Transverse colon (tissue), 4 donors: ENCODE measurements around the gene RBM11. TPM values are rescaled to one million over a fixed set of nuclear protein-coding genes. Genes with fewer than 3 reads are reported as not detected.
"Not testable (repeated sequence)": the region's sequence is repeated elsewhere in the genome, so short reads cannot be mapped to it uniquely, and the experiment has no call there.

Source experiments
- DNase-seq: peaks from one replicate; pipeline ENCODE4 v3.0.0-alpha.2; 2019
- H3K27ac ChIP-seq, 4 donors: fragments of 200-600 bp; sonication (generic); 2 replicates each; pipeline ENCODE4 v1.5.1; 2016 to 2018; ENCODE audit warnings: inconsistent platforms in 4 of 4
- H3K27me3 ChIP-seq: fragments of 200-600 bp; sonication (generic); 2 replicates; pipeline ENCODE4 v1.5.1; 2017; ENCODE audit warnings: inconsistent platforms
- H3K36me3 ChIP-seq, 4 donors: fragments of 200-600 bp; sonication (generic); 2 replicates each; pipeline ENCODE4 v1.5.1; 2017 to 2019; ENCODE audit warnings: inconsistent platforms in 4 of 4
- H3K4me1 ChIP-seq, 4 donors: fragments of 200-600 bp; sonication (generic); 2 replicates each; pipeline ENCODE4 v1.5.1; 2017 to 2020; ENCODE audit warnings: inconsistent platforms in 4 of 4
- H3K4me3 ChIP-seq, 4 donors: fragments of 200-600 bp; sonication (generic); 1 replicate in 1 of 4; 2 replicates in 3 of 4; pipeline versions ENCODE4 v1.5.1 to v1.6.1; 2017 to 2019; ENCODE audit warnings: inconsistent platforms in 4 of 4
- H3K9me3 ChIP-seq, 2 donors: fragments of 200-600 bp; sonication (generic); 2 replicates each; pipeline ENCODE4 v1.5.1; 2017 to 2019; ENCODE audit warnings: inconsistent platforms in 2 of 2
- EP300 ChIP-seq: sonication (generic); formaldehyde crosslinking; IDR thresholded peaks from one replicate; pipeline ENCODE4 v1.6.1; 2017; ENCODE audit warnings: antibody characterized with exemption, low read depth
- POLR2A ChIP-seq: fragments of 450-650 bp; IDR thresholded peaks from one replicate; pipeline ENCODE4 v1.6.1; 2016; ENCODE audit warnings: antibody characterized with exemption, mild to moderate bottlenecking, moderate library complexity
- POLR2AphosphoS5 ChIP-seq, 3 donors: sonication (generic); formaldehyde crosslinking; IDR thresholded peaks; one replicate each; pipeline ENCODE4 v1.6.1; 2016; ENCODE audit warnings: antibody characterized with exemption in 3 of 3
- WGBS, 2 donors: methylation state at CpG; one replicate each; pipeline ENCODE4 v1.1.5; 2018; ENCODE audit warnings: low coverage in 1 of 2; 5-methylcytosine and 5-hydroxymethylcytosine counted together
- in situ Hi-C, 4 donors: fragments of 200-750 bp; cut with MboI; loops; one replicate each; pipeline versions ENCODE4 v1.15.0 to v1.15.1; 2017; ENCODE audit warnings: low sequenced_read_pairs in 3 of 4, low pct_ligation_motif_present in 1 of 4, low pct_unique_long_range_greater_than_20kb in 1 of 4
- intact Hi-C: fragments of 100-400 bp; cut with DNase I; formaldehyde crosslinking; loops from one replicate; pipeline ENCODE4 v1.15.1; 2023; ENCODE audit warnings: low total_unique reads
- total RNA-seq, 4 donors: library from RNA; depleted of rRNA; stranded (reverse); fragments of >200 nt; gene quantifications; one replicate each; pipeline ENCODE4 v1.1.0, GENCODE V29; 2016
- TF ChIP-seq, protein P1 (sequence below), 5 experiments: fragments of 200-600 bp in 3 of 5; fragments of 450-650 bp in 2 of 5; sonication (generic) in 3 of 5; IDR thresholded peaks; 1 replicate in 2 of 5; 2 replicates in 3 of 5; pipeline ENCODE4 v1.5.1; 2016 to 2017; ENCODE audit warnings: antibody characterized with exemption in 5 of 5, inconsistent platforms in 3 of 5, mild to moderate bottlenecking in 2 of 5, moderate library complexity in 1 of 5

The RBM11 gene, protein sequence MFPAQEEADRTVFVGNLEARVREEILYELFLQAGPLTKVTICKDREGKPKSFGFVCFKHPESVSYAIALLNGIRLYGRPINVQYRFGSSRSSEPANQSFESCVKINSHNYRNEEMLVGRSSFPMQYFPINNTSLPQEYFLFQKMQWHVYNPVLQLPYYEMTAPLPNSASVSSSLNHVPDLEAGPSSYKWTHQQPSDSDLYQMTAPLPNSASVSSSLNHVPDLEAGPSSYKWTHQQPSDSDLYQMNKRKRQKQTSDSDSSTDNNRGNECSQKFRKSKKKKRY
- 1 to 10 TPM in 2 of 4 donors, not detected in 2; 2.7 to 3.3 TPM for total RNA-seq

DNA sequence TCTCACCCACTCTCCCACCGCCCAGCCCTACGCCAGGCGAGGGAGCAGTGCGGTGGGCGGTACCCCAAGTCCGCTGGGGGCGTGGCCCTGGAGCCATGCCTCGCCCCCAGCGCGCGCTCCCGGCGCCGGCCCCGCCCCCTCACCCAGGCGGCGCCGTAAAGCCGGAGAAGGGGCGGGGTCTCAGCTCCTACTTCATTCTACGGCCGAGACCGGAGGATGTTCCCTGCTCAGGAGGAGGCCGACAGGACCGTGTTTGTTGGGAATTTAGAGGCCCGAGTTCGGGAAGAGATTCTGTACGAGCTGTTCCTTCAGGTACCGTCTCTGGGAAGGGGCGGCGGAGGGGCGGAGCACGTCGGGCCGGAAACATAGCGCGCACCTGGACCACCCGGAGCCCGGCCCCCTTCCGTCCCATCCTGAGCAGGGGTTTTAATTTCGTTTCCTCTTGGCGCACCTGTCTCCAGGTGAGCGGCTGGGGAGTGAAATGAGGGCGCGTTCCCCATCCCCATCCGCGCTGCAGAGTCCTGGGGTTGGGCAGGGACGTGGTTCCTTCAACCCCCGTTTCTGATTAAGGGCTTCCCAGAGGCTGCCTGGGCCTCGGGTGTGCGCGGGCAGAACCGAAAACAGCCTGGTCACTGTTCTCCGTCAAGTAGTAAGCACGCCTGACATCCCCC, at the start of gene RBM11:
Gene RBM11, plus strand, starts transcription at position 187 of the 671 bp plus-strand sequence. Its CDS starts 30 bp downstream, at position 217.
- TF ChIP-seq POLR2A (no peak), POLR2AphosphoS5 (IDR thresholded peaks at IDR 0.05) (peak in 2 of 3 donors; percentile 23 to 38)
- in situ Hi-C loops, result no loop called here
- Histone ChIP-seq H3K27me3 (peaks cover 20% of the 10 kb centered on the region), H3K9me3 (no peaks in the 10 kb centered on the region), H3K36me3 (no peaks in the 10 kb centered on the region), H3K4me3 (peak within 1 kb of the TSS; percentile 56 to 83 (median 67)), H3K4me1 (peaks cover 0 to 12% (median 0%) of the 10 kb centered on the region in 4 donors), H3K27ac (peak within 1 kb of the TSS in 2 of 4 donors; percentile 13 to 35)
- 2 to 3% methylated on average over 6 to 53 of the region's 55 CpGs for WGBS, 2 donors
- intact Hi-C loops, result no loop called here
- peak; percentile 84 for DNase-seq

DNA sequence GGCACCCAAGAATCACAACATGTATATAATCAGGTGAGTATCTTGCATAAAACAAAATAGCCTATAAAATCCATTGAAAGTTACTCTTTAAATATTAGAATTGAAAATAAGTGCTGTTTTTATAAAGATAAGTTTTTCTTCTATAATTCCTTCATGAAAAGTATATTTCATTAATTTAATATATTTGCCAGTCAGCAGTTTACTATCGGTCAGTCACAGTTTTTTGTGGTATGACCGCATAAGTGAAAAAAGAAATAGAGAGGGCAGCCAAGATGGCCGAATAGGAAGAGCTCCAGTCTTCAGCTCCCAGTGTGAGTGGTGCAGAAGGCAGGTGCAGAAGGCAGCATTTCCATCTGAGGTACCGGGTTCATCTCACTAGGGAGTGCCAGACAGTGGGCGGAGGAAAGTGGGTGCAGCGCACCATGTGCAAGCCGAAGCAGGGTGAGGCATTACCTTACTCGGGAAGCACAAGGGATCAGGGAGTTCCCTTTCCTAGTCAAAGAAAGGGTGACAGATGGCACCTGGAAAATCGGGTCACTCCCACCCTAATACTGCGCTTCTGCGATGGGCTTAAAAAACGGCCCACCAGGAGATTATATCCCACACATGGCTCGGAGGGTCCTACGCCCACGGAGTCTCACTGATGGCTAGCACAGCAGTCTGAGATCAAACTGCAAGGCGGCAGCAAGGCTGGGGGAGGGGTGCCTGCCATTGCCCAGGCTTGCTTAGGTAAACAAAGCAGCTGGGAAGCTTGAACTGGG, 49.3 kb upstream of the RBM11 start:
- not testable (repeated sequence) for H3K4me1 ChIP-seq
- 84 to 92% methylated on average over 4 to 16 of the region's 16 CpGs for WGBS, 2 donors

DNA sequence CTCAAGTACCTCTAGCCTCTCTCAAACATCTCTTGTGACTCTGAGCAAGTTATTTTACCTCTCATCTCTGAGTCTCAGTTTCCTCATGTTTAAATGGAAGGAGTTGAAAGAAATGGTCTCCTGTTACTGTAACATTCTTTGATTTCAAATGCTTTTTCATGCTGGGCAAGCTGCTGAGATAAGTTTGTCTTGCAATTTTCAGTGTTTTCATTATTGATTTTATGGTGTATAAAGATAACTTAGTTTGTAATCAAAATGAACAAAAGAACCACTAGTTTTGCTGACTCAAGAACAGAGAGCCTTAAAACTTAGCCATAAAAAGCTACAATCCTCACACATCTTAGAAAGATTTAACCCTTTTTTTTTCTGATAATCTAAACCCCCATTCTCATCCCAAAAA, 9.7 kb upstream of the RBM11 start:
- H3K36me3 ChIP-seq, result no peaks in the 10 kb centered on the region
- no peaks in the 10 kb centered on the region for H3K9me3 ChIP-seq
- H3K4me1 ChIP-seq, result no peaks in the 10 kb centered on the region
- H3K4me3 ChIP-seq, result no peak overlapping the region
- DNase-seq, result no peak
- TF ChIP-seq EP300 (no peak), POLR2AphosphoS5 (IDR thresholded peaks at IDR 0.05) (no peak), POLR2A (no peak)
- TF ChIP-seq, protein P1, sequence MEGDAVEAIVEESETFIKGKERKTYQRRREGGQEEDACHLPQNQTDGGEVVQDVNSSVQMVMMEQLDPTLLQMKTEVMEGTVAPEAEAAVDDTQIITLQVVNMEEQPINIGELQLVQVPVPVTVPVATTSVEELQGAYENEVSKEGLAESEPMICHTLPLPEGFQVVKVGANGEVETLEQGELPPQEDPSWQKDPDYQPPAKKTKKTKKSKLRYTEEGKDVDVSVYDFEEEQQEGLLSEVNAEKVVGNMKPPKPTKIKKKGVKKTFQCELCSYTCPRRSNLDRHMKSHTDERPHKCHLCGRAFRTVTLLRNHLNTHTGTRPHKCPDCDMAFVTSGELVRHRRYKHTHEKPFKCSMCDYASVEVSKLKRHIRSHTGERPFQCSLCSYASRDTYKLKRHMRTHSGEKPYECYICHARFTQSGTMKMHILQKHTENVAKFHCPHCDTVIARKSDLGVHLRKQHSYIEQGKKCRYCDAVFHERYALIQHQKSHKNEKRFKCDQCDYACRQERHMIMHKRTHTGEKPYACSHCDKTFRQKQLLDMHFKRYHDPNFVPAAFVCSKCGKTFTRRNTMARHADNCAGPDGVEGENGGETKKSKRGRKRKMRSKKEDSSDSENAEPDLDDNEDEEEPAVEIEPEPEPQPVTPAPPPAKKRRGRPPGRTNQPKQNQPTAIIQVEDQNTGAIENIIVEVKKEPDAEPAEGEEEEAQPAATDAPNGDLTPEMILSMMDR (IDR thresholded peaks at IDR 0.05), result no peak
- intact Hi-C loops (no loop called here), in situ Hi-C loops (no loop called here)
- no peaks in the 10 kb centered on the region for H3K27me3 ChIP-seq
- no peak overlapping the region for H3K27ac ChIP-seq

More for the DNA sequence above, 49.3 kb upstream of the RBM11 start:
- DNase-seq, H3K9me3 ChIP-seq, H3K27ac ChIP-seq, intact Hi-C loops, H3K27me3 ChIP-seq, in situ Hi-C loops, H3K4me3 ChIP-seq, H3K36me3 ChIP-seq: not testable (repeated sequence)

DNA sequence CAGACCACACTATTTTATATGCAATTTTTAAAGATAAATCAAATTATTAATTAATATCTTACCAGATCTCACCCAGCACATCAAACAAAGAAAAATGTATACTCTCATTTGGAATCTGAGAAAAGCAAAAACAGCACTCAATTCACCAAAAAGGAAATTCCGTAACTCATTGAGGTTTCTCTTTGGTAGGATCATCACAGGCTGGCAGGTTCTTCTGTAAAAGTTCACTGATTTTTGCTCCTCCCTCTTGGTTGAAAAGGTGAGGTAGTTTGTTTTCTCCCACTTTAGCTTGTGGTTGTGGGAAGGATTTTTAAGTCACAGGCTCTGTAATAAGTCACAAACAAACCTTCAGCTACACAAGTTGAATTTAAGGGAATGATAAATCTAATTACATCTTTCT, 5.2 kb upstream of the RBM11 start, which contains the start of gene LIPI:
Gene LIPI, minus strand, starts transcription at position 218 of the 400 bp plus-strand sequence. Its CDS starts 110 bp downstream, at position 108.
- intact Hi-C loops, result no loop called here

More for the DNA sequence above, 5.2 kb upstream of the RBM11 start, which contains the start of gene LIPI:
- Histone ChIP-seq H3K9me3 (no peaks in the 10 kb centered on the region), H3K27ac (no peak within 1 kb of the TSS), H3K4me1 (no peaks in the 10 kb centered on the region), H3K36me3 (no peaks in the 10 kb centered on the region), H3K27me3 (peaks cover 16% of the 10 kb centered on the region), H3K4me3 (no peak within 1 kb of the TSS)
- no peak for TF ChIP-seq POLR2AphosphoS5 (IDR thresholded peaks at IDR 0.05)
- TF ChIP-seq, protein P1 (IDR thresholded peaks at IDR 0.05), result no peak
- TF ChIP-seq POLR2A, result no peak
- no peak for DNase-seq
- WGBS, 2 donors, result 47 to 62% methylated on average over 1 of the region's 1 CpG
- in situ Hi-C loops, result no loop called here
